Epithelial cell of proximal tubule (primary cell): ENCODE measurements around the gene CRYBB3. TPM values are rescaled to one million over a fixed set of nuclear protein-coding genes. Genes with fewer than 3 reads are reported as not detected.
"Not testable (repeated sequence)": the region's sequence is repeated elsewhere in the genome, so short reads cannot be mapped to it uniquely, and the experiment has no call there.

Experiments
- DNase-seq: peaks from one replicate; pipeline ENCODE4 v3.0.0-alpha.2; 2011; ENCODE audit warnings: low read depth
- H3K4me3 ChIP-seq: 2 replicates; pipeline ENCODE4 v1.5.1; 2011; ENCODE audit warnings: low read depth, mild to moderate bottlenecking, low read length
- total RNA-seq: library from RNA; depleted of rRNA; stranded (reverse); fragments of >200 nt; gene quantifications from 2 replicates; pipeline ENCODE4 v1.2.3, GENCODE V29; 2015
- TF ChIP-seq, protein P1 (sequence below): conservative IDR thresholded peaks from 2 replicates; pipeline ENCODE4 v1.5.1; 2012; ENCODE audit warnings: low read depth, mild to moderate bottlenecking, low read length

Gene CRYBB3
- total RNA-seq, 1 donor from 2014 or later = not detected

DNA sequence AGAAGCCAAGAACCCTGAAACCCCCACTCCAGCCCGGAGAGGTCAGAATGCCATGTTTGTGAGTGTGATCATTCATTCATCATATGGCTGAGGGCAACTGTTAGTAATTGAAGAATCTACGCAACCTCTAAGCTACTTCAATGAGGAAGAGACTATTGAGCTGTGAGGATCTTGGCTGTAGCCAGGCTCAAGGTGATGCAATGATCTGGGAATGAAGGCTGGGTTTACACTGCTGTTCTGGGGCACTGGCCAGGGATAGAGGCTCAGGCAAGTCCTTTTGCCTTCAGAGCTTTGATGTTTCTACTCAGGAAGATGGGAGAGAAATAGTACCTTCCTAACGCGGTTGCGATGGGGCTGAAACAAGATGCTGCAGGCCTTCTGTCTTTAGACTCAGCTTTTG lies 32.6 kb downstream of the CRYBB3 start:
- no peak for DNase-seq
- TF ChIP-seq, protein P1, sequence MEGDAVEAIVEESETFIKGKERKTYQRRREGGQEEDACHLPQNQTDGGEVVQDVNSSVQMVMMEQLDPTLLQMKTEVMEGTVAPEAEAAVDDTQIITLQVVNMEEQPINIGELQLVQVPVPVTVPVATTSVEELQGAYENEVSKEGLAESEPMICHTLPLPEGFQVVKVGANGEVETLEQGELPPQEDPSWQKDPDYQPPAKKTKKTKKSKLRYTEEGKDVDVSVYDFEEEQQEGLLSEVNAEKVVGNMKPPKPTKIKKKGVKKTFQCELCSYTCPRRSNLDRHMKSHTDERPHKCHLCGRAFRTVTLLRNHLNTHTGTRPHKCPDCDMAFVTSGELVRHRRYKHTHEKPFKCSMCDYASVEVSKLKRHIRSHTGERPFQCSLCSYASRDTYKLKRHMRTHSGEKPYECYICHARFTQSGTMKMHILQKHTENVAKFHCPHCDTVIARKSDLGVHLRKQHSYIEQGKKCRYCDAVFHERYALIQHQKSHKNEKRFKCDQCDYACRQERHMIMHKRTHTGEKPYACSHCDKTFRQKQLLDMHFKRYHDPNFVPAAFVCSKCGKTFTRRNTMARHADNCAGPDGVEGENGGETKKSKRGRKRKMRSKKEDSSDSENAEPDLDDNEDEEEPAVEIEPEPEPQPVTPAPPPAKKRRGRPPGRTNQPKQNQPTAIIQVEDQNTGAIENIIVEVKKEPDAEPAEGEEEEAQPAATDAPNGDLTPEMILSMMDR = no peak
- no peak overlapping the region for H3K4me3 ChIP-seq

DNA sequence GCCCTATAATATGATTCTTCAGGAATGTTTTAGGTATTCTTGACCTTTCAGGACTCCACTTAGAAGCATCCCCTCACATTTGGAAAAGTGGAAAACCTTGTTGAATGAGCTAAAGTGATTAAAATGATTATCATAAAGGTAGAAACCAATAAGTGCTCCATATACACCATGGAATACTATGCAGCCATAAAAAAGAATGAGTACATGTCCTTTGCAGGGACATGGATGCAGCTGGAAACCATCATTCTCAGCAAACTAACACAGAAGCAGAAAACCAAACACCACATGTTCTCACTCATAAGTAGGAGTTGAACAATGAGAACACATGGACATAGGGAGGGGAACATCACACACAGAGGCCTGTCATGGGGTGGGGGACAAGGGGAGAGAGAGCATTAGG lies 34.0 kb downstream of the CRYBB3 start:
- not testable (repeated sequence) for H3K4me3 ChIP-seq, DNase-seq

DNA sequence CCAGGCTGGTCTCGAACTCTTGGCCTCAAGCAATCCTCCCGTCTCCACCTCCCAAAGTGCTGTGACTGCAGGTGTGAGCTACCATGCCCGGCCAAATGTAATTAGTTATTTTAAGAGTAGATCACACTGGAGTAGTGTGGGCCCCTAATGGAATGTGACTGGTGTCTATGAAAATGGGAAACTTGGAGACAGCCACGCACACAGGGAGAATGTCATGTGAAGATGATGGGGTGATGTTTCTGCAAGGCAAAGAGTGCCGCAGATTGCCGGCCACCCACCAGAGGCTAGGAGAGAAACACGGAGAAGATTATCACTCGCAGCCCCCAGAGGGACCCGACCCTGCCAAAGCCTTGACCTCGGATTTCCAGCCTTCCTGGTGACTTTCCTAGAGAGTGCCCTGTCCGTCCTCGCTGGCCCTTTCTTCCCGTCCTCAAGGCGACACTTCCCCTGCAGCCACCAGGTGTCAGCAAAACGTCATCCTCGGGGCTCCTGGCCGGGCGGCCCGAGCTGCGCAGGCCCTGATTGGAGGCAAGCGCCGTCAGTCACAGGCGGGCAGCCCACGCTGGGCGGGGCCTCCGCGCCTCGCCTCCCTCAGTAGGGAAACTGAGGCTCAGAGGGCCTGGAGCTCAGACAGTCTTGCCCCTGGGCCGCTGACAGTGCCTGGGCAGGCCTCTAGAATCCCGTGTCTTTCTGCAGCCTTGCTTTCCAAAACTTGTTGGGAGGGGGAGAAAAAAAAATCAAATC lies 36.1 kb downstream of the CRYBB3 start:
- H3K4me3 ChIP-seq = no peak overlapping the region
- DNase-seq = no peak
- TF ChIP-seq, protein P1 = peak; percentile 77

DNA sequence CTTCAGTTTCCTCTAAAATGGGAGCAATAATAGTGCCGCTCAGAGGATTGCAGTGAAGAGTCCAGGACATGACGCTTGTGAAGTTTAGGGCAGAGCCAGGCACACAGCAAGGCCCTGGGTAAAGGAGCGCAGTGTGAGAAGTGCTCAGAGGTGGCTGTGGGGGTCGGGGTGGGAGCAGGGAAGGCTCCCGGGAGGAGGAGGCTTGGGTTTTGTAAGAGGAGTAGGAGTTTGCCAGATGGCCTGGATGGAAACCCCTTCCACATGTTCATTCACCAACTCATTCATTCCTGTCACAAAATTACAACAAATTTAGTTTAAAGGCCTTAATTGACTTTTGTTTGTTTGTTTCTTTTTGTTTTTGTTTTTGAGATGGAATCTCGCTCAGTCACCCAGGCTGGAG lies 36.8 kb downstream of the CRYBB3 start:
- DNase-seq = no peak
- no peak overlapping the region for H3K4me3 ChIP-seq
- TF ChIP-seq, protein P1 = no peak

DNA sequence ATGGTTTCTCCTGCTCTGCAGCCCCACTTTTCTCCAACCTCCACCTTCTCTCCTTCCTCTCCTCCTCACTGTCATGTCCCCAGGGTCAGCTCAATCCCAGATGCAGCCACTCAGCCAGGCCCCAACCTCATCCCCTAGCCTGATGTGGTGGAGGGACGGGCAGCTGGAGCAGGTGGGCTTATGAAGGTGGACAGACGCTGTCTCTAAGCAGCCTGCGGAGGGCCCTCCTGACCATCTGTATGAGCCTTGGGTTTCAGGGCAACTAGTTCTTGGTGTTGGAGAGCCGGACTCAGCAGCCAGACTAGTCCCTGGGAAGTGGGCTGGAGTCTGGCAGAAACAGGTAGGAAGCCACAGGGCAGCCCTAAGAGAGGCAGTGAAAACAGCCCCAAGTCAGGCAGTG lies 37.8 kb downstream of the CRYBB3 start:
- DNase-seq = no peak
- TF ChIP-seq, protein P1 = no peak
- H3K4me3 ChIP-seq = no peak overlapping the region

DNA sequence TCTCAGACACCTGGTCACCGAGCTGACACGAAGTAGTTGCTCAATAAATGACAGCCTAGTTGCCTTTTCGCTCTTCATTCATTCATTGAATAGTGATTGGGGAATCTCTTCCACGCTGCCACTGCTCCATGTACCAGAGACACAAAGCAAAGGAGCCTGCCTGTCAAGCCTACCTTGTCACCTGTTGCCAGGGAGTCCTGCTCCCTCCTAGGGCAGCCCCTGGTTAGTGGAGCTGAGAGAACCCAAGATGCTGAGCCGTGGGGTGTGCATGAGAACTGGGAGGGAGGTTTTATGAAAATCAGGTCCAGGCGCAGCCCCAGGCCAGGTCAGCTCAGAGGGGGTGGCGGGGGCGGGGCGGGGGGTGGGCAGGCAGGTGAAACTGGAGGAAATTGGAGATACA lies 38.4 kb downstream of the CRYBB3 start:
- H3K4me3 ChIP-seq, DNase-seq: not testable (repeated sequence)

DNA sequence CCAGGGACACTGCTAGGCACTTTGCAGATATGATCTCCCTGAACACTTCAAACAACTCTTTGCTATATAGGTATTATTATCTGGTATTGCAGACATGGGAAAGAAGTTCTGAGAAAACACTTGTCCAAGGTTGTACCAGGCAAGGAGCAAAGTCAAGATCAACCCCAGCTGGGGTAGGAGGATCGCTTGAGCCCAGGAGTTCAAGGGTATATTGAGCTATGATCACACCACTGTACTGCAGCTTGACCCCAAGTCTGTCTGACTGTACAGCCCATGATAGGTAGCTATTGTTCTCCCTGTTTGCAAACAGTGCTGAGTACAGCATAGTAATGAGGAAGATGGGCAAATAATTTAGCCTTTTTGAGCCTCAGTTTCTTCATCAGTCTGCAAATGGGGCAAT lies 55.5 kb downstream of the CRYBB3 start:
- H3K4me3 ChIP-seq = not testable (repeated sequence)

More for the DNA sequence above, 55.5 kb downstream of the CRYBB3 start:
- DNase-seq = not testable (repeated sequence)

Other genes starting within 250 kb of the CRYBB3 start
- gene KIAA1671, start 247.1 kb upstream of the CRYBB3 start, total RNA-seq = 9.0 and 14.1 TPM in 2 replicates
- 0.14 TPM in 1 of 2 replicates, not detected in the other for gene CRYBB2, start 19.8 kb downstream of the CRYBB3 start, total RNA-seq